HepG2 (cell line): ENCODE data around the gene RAD9A. TPM values are rescaled to one million over a fixed set of nuclear protein-coding genes. Genes with fewer than 3 reads are reported as not detected.

Experiments
- ATF7 ChIP-seq, 2 experiments: fragments of 450-650 bp in 1 of 2; sonication (generic) in 1 of 2; formaldehyde crosslinking in 1 of 2; IDR thresholded peaks; 2 replicates each; pipeline versions ENCODE4 v1.4.0 to v1.6.1; 2016 to 2020; ENCODE audit warnings: antibody characterized with exemption in 1 of 2, mild to moderate bottlenecking in 1 of 2, missing genetic modification reagents in 1 of 2
- CREB1 ChIP-seq, 2 experiments: fragments of 450-650 bp in 1 of 2; IDR thresholded peaks; 2 replicates each; pipeline ENCODE4 v1.6.1; 2016 to 2017; ENCODE audit warnings: control low read depth in 1 of 2, mild to moderate bottlenecking in 1 of 2, missing compliant biosample characterization in 1 of 2, missing genetic modification characterization in 1 of 2
- NCOA1 ChIP-seq: sonication (generic); formaldehyde crosslinking; IDR thresholded peaks from 2 replicates; pipeline ENCODE4 v1.9.0; 2021; ENCODE audit warnings: missing genetic modification reagents
- NR1H2 ChIP-seq: sonication (generic); formaldehyde crosslinking; IDR thresholded peaks from 2 replicates; pipeline ENCODE4 v1.8.1; 2022; ENCODE audit warnings: low read depth, missing genetic modification reagents, borderline replicate concordance
- POLR2AphosphoS5 ChIP-seq: IDR thresholded peaks from 2 replicates; pipeline ENCODE4 v1.6.1; 2012; ENCODE audit warnings: low read depth, low read length
- PPARG ChIP-seq: conservative IDR thresholded peaks from 2 replicates; pipeline ENCODE4 v1.6.1; 2016; ENCODE audit warnings: missing biosample characterization, missing genetic modification reagents
- SOX5 ChIP-seq: IDR thresholded peaks from 2 replicates; pipeline ENCODE4 v1.6.1; 2016; ENCODE audit warnings: borderline replicate concordance
- polyA plus RNA-seq, 8 experiments: library from polyadenylated mRNA; depleted of rRNA in 3 of 8; stranded (reverse) in 7 of 8; unstranded in 1 of 8; fragments of >200 nt; fragmentation: Illumina TruSeq in 4 of 8; extraction: Trizol in 4 of 8; gene quantifications; 2 replicates each; pipeline versions ENCODE4 v1.2.1 to v1.2.3, GENCODE V29; 2011 to 2016; ENCODE audit warnings: low read depth in 4 of 8, missing spikeins in 1 of 8, mixed read lengths in 1 of 8; ENCODE audit not compliant: insufficient read depth in 1 of 8
- total RNA-seq, 5 experiments: library from RNA; depleted of rRNA; stranded (reverse); fragments of >200 nt; fragmentation: Illumina TruSeq; extraction: Trizol; gene quantifications; 2 replicates each; pipeline ENCODE4 v1.2.3, GENCODE V29; 2016; ENCODE audit warnings: low read depth in 1 of 5
- TF ChIP-seq, protein P1 (sequence below): sonication (generic); formaldehyde crosslinking; IDR thresholded peaks from 2 replicates; pipeline ENCODE4 v1.5.0; 2020; ENCODE audit warnings: mild to moderate bottlenecking, missing genetic modification reagents, borderline replicate concordance
- TF ChIP-seq, protein P2 (sequence below): sonication (generic); formaldehyde crosslinking; IDR thresholded peaks from 2 replicates; pipeline ENCODE4 v1.4.0; 2020; ENCODE audit warnings: mild to moderate bottlenecking, low read depth, missing genetic modification reagents
- TF ChIP-seq, protein P3 (sequence below): IDR thresholded peaks from 2 replicates; pipeline ENCODE4 v1.6.1; 2018; ENCODE audit warnings: missing genetic modification reagents
- TF ChIP-seq, protein P4 (sequence below): sonication (generic); formaldehyde crosslinking; IDR thresholded peaks from 2 replicates; pipeline ENCODE4 v1.4.0; 2020; ENCODE audit warnings: missing genetic modification reagents, borderline replicate concordance

Gene RAD9A
- total and polyA plus RNA-seq, 2 of the 13 experiments (the other 11 are each of a cell fraction or from before 2014, with no cell fraction given) = 10.1 to 15.7 TPM

DNA sequence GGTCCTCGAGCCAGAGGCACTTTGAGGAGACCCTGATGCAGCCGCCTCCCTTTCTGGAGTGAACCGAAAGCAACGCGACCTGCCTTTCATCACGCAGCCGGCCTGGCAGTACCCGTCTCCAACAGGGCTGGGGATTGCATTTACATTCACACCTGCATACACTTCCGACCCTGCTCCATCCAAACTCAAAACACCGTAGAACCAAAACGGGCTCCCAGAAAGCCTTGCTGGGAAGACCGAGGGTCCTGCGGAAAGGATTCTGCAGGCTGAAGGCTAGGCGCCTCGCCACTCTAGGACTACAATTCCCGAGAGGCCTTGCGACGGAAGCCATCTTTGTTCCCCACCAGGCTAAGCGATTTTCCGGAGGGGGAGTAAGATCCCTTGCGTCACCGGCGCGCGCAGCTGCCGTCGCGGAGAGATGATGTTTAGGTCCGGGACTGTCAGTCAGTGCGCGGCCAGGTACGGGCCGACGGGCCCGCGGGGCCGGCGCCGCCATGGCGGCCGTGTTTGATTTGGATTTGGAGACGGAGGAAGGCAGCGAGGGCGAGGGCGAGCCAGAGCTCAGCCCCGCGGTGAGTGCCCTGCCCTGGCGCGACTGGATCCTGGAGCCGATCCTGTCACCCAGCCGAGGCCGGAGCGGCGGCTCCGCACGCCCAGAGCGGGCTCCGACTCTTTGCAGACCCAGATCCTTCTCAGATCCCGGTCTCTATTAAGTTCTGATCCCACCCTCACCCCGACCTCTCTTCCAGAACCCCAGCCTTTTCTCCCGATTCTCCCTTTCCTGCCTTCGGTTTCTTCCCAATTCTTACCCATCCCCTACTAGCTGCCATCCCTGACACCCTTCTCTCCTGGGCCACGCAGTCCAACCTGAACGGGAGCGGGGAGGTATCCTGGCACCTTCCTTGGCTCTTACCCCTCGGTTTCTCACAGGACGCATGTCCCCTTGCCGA is 36.5 kb downstream of the RAD9A start, which contains the start of gene RPS6KB2 (continued):
- TF ChIP-seq, protein P1, sequence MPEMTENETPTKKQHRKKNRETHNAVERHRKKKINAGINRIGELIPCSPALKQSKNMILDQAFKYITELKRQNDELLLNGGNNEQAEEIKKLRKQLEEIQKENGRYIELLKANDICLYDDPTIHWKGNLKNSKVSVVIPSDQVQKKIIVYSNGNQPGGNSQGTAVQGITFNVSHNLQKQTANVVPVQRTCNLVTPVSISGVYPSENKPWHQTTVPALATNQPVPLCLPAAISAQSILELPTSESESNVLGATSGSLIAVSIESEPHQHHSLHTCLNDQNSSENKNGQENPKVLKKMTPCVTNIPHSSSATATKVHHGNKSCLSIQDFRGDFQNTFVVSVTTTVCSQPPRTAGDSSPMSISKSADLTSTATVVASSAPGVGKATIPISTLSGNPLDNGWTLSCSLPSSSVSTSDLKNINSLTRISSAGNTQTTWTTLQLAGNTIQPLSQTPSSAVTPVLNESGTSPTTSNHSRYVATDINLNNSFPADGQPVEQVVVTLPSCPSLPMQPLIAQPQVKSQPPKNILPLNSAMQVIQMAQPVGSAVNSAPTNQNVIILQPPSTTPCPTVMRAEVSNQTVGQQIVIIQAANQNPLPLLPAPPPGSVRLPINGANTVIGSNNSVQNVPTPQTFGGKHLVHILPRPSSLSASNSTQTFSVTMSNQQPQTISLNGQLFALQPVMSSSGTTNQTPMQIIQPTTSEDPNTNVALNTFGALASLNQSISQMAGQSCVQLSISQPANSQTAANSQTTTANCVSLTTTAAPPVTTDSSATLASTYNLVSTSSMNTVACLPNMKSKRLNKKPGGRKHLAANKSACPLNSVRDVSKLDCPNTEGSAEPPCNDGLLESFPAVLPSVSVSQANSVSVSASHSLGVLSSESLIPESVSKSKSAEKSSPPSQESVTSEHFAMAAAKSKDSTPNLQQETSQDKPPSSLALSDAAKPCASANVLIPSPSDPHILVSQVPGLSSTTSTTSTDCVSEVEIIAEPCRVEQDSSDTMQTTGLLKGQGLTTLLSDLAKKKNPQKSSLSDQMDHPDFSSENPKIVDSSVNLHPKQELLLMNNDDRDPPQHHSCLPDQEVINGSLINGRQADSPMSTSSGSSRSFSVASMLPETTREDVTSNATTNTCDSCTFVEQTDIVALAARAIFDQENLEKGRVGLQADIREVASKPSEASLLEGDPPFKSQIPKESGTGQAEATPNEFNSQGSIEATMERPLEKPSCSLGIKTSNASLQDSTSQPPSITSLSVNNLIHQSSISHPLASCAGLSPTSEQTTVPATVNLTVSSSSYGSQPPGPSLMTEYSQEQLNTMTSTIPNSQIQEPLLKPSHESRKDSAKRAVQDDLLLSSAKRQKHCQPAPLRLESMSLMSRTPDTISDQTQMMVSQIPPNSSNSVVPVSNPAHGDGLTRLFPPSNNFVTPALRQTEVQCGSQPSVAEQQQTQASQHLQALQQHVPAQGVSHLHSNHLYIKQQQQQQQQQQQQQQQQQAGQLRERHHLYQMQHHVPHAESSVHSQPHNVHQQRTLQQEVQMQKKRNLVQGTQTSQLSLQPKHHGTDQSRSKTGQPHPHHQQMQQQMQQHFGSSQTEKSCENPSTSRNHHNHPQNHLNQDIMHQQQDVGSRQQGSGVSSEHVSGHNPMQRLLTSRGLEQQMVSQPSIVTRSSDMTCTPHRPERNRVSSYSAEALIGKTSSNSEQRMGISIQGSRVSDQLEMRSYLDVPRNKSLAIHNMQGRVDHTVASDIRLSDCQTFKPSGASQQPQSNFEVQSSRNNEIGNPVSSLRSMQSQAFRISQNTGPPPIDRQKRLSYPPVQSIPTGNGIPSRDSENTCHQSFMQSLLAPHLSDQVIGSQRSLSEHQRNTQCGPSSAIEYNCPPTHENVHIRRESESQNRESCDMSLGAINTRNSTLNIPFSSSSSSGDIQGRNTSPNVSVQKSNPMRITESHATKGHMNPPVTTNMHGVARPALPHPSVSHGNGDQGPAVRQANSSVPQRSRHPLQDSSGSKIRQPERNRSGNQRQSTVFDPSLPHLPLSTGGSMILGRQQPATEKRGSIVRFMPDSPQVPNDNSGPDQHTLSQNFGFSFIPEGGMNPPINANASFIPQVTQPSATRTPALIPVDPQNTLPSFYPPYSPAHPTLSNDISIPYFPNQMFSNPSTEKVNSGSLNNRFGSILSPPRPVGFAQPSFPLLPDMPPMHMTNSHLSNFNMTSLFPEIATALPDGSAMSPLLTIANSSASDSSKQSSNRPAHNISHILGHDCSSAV = 0 out of 2 replicates have a peak, but pooled peaks have one; percentile 27
- TF ChIP-seq, protein P2, sequence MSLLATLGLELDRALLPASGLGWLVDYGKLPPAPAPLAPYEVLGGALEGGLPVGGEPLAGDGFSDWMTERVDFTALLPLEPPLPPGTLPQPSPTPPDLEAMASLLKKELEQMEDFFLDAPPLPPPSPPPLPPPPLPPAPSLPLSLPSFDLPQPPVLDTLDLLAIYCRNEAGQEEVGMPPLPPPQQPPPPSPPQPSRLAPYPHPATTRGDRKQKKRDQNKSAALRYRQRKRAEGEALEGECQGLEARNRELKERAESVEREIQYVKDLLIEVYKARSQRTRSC (CRISPR knock-in tag) = no peak
- 0 out of 2 replicates have a peak, but pooled peaks have one; percentile 29 for TF ChIP-seq PPARG (CRISPR knock-in tag)
- peak; percentile 16; the same call in 1 of the 2 replicates for TF ChIP-seq ATF7 (IDR thresholded peaks at IDR 0.05)
- 0 out of 2 replicates have a peak, but pooled peaks have one; percentile 64 for TF ChIP-seq ATF7 (CRISPR knock-in tag; IDR thresholded peaks at IDR 0.05)
- 0 out of 2 replicates have a peak, but pooled peaks have one; percentile 14 for TF ChIP-seq NR1H2 (CRISPR knock-in tag)
- peak; percentile 47; the same call in 1 of the 2 replicates for TF ChIP-seq SOX5 (CRISPR knock-in tag)
- TF ChIP-seq, protein P3, sequence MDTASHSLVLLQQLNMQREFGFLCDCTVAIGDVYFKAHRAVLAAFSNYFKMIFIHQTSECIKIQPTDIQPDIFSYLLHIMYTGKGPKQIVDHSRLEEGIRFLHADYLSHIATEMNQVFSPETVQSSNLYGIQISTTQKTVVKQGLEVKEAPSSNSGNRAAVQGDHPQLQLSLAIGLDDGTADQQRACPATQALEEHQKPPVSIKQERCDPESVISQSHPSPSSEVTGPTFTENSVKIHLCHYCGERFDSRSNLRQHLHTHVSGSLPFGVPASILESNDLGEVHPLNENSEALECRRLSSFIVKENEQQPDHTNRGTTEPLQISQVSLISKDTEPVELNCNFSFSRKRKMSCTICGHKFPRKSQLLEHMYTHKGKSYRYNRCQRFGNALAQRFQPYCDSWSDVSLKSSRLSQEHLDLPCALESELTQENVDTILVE (CRISPR knock-in tag) = peak; percentile 68
- peak; percentile 82 for TF ChIP-seq POLR2AphosphoS5
- TF ChIP-seq CREB1 (IDR thresholded peaks at IDR 0.05) = peak; percentile 99
- peak; percentile 99 for TF ChIP-seq CREB1 (CRISPR knock-in tag; IDR thresholded peaks at IDR 0.05)
- TF ChIP-seq, protein P4, sequence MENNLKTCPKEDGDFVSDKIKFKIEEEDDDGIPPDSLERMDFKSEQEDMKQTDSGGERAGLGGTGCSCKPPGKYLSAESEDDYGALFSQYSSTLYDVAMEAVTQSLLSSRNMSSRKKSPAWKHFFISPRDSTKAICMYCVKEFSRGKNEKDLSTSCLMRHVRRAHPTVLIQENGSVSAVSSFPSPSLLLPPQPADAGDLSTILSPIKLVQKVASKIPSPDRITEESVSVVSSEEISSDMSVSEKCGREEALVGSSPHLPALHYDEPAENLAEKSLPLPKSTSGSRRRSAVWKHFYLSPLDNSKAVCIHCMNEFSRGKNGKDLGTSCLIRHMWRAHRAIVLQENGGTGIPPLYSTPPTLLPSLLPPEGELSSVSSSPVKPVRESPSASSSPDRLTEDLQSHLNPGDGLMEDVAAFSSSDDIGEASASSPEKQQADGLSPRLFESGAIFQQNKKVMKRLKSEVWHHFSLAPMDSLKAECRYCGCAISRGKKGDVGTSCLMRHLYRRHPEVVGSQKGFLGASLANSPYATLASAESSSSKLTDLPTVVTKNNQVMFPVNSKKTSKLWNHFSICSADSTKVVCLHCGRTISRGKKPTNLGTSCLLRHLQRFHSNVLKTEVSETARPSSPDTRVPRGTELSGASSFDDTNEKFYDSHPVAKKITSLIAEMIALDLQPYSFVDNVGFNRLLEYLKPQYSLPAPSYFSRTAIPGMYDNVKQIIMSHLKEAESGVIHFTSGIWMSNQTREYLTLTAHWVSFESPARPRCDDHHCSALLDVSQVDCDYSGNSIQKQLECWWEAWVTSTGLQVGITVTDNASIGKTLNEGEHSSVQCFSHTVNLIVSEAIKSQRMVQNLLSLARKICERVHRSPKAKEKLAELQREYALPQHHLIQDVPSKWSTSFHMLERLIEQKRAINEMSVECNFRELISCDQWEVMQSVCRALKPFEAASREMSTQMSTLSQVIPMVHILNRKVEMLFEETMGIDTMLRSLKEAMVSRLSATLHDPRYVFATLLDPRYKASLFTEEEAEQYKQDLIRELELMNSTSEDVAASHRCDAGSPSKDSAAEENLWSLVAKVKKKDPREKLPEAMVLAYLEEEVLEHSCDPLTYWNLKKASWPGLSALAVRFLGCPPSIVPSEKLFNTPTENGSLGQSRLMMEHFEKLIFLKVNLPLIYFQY (CRISPR knock-in tag) = peak; percentile 83; the same call in 1 of the 2 replicates
- 0 out of 2 replicates have a peak, but pooled peaks have one; percentile 73 for TF ChIP-seq NCOA1
